Naive B cell (primary cell): ENCODE data around the gene CHRDL2. TPM values are rescaled to one million over a fixed set of nuclear protein-coding genes. Genes with fewer than 3 reads are reported as not detected.

ENCODE experiments used
- ATAC-seq, 2 donors: fragments of 150-1000 bp; cut with Tn5 transposase; 2 replicates each; pipeline ENCODE4 v1.10.0; 2021; ENCODE audit warnings: low read depth in 2 of 2, mild to moderate bottlenecking in 2 of 2, moderate library complexity in 2 of 2
- DNase-seq: peaks from one replicate; pipeline ENCODE4 v3.0.0; 2022
- H3K27ac Mint-ChIP-seq, 6 donors: one replicate each; pipeline ENCODE4 v1.8.0; 2020 to 2022; ENCODE audit warnings: mild to moderate bottlenecking in 6 of 6, mixed read lengths in 6 of 6, moderate library complexity in 5 of 6, inconsistent platforms in 2 of 6
- H3K27me3 Mint-ChIP-seq, 3 donors: one replicate each; pipeline ENCODE4 v1.8.0; 2021 to 2022; ENCODE audit warnings: mixed read lengths in 3 of 3, mild to moderate bottlenecking in 1 of 3
- H3K36me3 Mint-ChIP-seq, 2 donors: one replicate each; pipeline ENCODE4 v1.8.0; 2020 to 2022; ENCODE audit warnings: mixed read lengths in 2 of 2, inconsistent platforms in 1 of 2, mild to moderate bottlenecking in 1 of 2
- H3K4me1 Mint-ChIP-seq, 3 donors: one replicate each; pipeline ENCODE4 v1.8.0; 2020 to 2022; ENCODE audit warnings: mixed read lengths in 3 of 3, inconsistent platforms in 1 of 3, mild to moderate bottlenecking in 1 of 3, moderate library complexity in 1 of 3
- H3K4me3 Mint-ChIP-seq, 8 donors: one replicate each; pipeline ENCODE4 v1.8.0; 2020 to 2022; ENCODE audit warnings: mild to moderate bottlenecking in 8 of 8, mixed read lengths in 8 of 8, moderate library complexity in 8 of 8, inconsistent platforms in 2 of 8
- H3K9me3 Mint-ChIP-seq, 7 donors: one replicate each; pipeline ENCODE4 v1.8.0; 2020 to 2022; ENCODE audit warnings: mixed read lengths in 7 of 7, mild to moderate bottlenecking in 5 of 7, inconsistent platforms in 2 of 7, moderate library complexity in 1 of 7
- polyA plus RNA-seq, 6 donors: library from polyadenylated mRNA; unstranded; fragments of 300-500 nt; fragmentation: Illumina TruSeq; gene quantifications; one replicate each; pipeline ENCODE4 v1.2.3, GENCODE V29; 2021; ENCODE audit warnings: low read depth in 6 of 6

The CHRDL2 gene
- polyA plus RNA-seq, 6 donors from 2014 or later, result not detected

GRCh38 chr11:74697722-74698121 lies 33.5 kb downstream of the CHRDL2 start:
- DNase-seq (no peak), ATAC-seq (no peak)
- peaks cover 5 to 23% (median 8%) of the 10 kb centered on the region in 3 donors for H3K4me1 Mint-ChIP-seq
- H3K27me3 Mint-ChIP-seq, result peaks cover 19 to 37% (median 33%) of the 10 kb centered on the region in 3 donors
- no peak overlapping the region for H3K4me3 Mint-ChIP-seq
- H3K27ac Mint-ChIP-seq, result peak overlapping the region in 2 of 6 donors; percentile 32 to 63
- no peaks in the 10 kb centered on the region for H3K9me3 Mint-ChIP-seq
- no peaks in the 10 kb centered on the region for H3K36me3 Mint-ChIP-seq

GRCh38 chr11:74696939-74697675 lies 34.1 kb downstream of the CHRDL2 start:
- Mint-ChIP-seq H3K4me1 (peaks cover 5 to 17% (median 8%) of the 10 kb centered on the region in 3 donors), H3K36me3 (no peaks in the 10 kb centered on the region), H3K9me3 (no peaks in the 10 kb centered on the region), H3K27me3 (peaks cover 20 to 37% (median 33%) of the 10 kb centered on the region in 3 donors), H3K4me3 (peak overlapping the region in 4 of 8 donors; percentile 0 to 74 (median 41)), H3K27ac (peak overlapping the region in 1 of 6 donors; percentile 63)
- ATAC-seq (peak in 1 of 2 donors; percentile 35), DNase-seq (no peak)

- peaks cover 5 to 16% (median 8%) of the 10 kb centered on the region in 3 donors for H3K4me1 Mint-ChIP-seq
- no peaks in the 10 kb centered on the region for H3K9me3 Mint-ChIP-seq
- no peak overlapping the region for H3K4me3 Mint-ChIP-seq
- DNase-seq (no peak), ATAC-seq (no peak)
- peaks cover 20 to 37% (median 33%) of the 10 kb centered on the region in 3 donors for H3K27me3 Mint-ChIP-seq
- H3K36me3 Mint-ChIP-seq, result no peaks in the 10 kb centered on the region
- no peak overlapping the region for H3K27ac Mint-ChIP-seq
Observed at GRCh38 chr11:74696500-74696899, 34.7 kb downstream of the CHRDL2 start.

GRCh38 chr11:74695705-74696280 lies 35.4 kb downstream of the CHRDL2 start:
- H3K9me3 Mint-ChIP-seq, result no peaks in the 10 kb centered on the region
- H3K36me3 Mint-ChIP-seq, result no peaks in the 10 kb centered on the region
- H3K4me1 Mint-ChIP-seq, result peaks cover 5 to 16% (median 8%) of the 10 kb centered on the region in 3 donors
- no peak overlapping the region for H3K27ac Mint-ChIP-seq
- DNase-seq (no peak), ATAC-seq (no peak)
- peaks cover 20 to 37% (median 33%) of the 10 kb centered on the region in 3 donors for H3K27me3 Mint-ChIP-seq
- H3K4me3 Mint-ChIP-seq, result no peak overlapping the region

GRCh38 chr11:74694136-74694930 lies 36.9 kb downstream of the CHRDL2 start:
- H3K27ac Mint-ChIP-seq, result no peak overlapping the region
- H3K36me3 Mint-ChIP-seq, result no peaks in the 10 kb centered on the region
- ATAC-seq (no peak), DNase-seq (no peak)
- peaks cover 5 to 16% (median 8%) of the 10 kb centered on the region in 3 donors for H3K4me1 Mint-ChIP-seq
- peaks cover 20 to 37% (median 33%) of the 10 kb centered on the region in 3 donors for H3K27me3 Mint-ChIP-seq
- H3K9me3 Mint-ChIP-seq, result peaks cover 0 to under 1% (median 0%) of the 10 kb centered on the region in 7 donors
- no peak overlapping the region for H3K4me3 Mint-ChIP-seq

- no peak overlapping the region for H3K4me3 Mint-ChIP-seq
- H3K4me1 Mint-ChIP-seq, result peaks cover 5 to 16% (median 8%) of the 10 kb centered on the region in 3 donors
- DNase-seq (no peak), ATAC-seq (no peak)
- no peaks in the 10 kb centered on the region for H3K36me3 Mint-ChIP-seq
- no peak overlapping the region for H3K27ac Mint-ChIP-seq
- peaks cover 0 to 1% (median 0%) of the 10 kb centered on the region in 7 donors for H3K9me3 Mint-ChIP-seq
- H3K27me3 Mint-ChIP-seq, result peaks cover 20 to 36% (median 33%) of the 10 kb centered on the region in 3 donors
Observed at GRCh38 chr11:74693531-74693930, 37.7 kb downstream of the CHRDL2 start.

- no peaks in the 10 kb centered on the region for H3K36me3 Mint-ChIP-seq
- no peak overlapping the region for H3K27ac Mint-ChIP-seq
- DNase-seq (no peak), ATAC-seq (no peak)
- H3K27me3 Mint-ChIP-seq, result peaks cover 15 to 25% (median 20%) of the 10 kb centered on the region in 3 donors
- peaks cover 0 to 7% (median 0%) of the 10 kb centered on the region in 3 donors for H3K4me1 Mint-ChIP-seq
- H3K4me3 Mint-ChIP-seq, result no peak overlapping the region
- H3K9me3 Mint-ChIP-seq, result peaks cover 0 to 3% (median 0%) of the 10 kb centered on the region in 7 donors
Observed at GRCh38 chr11:74691755-74692154, 39.5 kb downstream of the CHRDL2 start.

- no peak for ATAC-seq
- Mint-ChIP-seq H3K9me3 (peaks cover 0 to 7% (median 0%) of the 10 kb centered on the region in 7 donors), H3K4me3 (no peak overlapping the region), H3K27ac (no peak overlapping the region), H3K36me3 (no peaks in the 10 kb centered on the region), H3K27me3 (peaks cover 23 to 28% (median 23%) of the 10 kb centered on the region in 3 donors), H3K4me1 (peaks cover 0 to 3% (median 0%) of the 10 kb centered on the region in 3 donors)
- DNase-seq, result no peak
Observed at GRCh38 chr11:74689666-74690065, 41.6 kb downstream of the CHRDL2 start.

- no peaks in the 10 kb centered on the region for H3K36me3 Mint-ChIP-seq
- H3K4me3 Mint-ChIP-seq, result no peak overlapping the region
- peaks cover 25 to 30% (median 28%) of the 10 kb centered on the region in 3 donors for H3K27me3 Mint-ChIP-seq
- no peak for DNase-seq
- H3K27ac Mint-ChIP-seq, result peak overlapping the region in 1 of 6 donors; percentile 43
- peaks cover 0 to 7% (median 2%) of the 10 kb centered on the region in 7 donors for H3K9me3 Mint-ChIP-seq
- H3K4me1 Mint-ChIP-seq, result peaks cover 0 to 3% (median 3%) of the 10 kb centered on the region in 3 donors
- no peak for ATAC-seq
Observed at GRCh38 chr11:74687237-74688023, 43.8 kb downstream of the CHRDL2 start.

- no peak overlapping the region for H3K27ac Mint-ChIP-seq
- H3K9me3 Mint-ChIP-seq, result peaks cover 0 to 7% (median 2%) of the 10 kb centered on the region in 7 donors
- DNase-seq, result no peak
- peaks cover 28 to 36% (median 31%) of the 10 kb centered on the region in 3 donors for H3K27me3 Mint-ChIP-seq
- H3K4me3 Mint-ChIP-seq, result no peak overlapping the region
- peaks cover 0 to 3% (median 3%) of the 10 kb centered on the region in 3 donors for H3K4me1 Mint-ChIP-seq
- H3K36me3 Mint-ChIP-seq, result no peaks in the 10 kb centered on the region
- ATAC-seq, result no peak
Observed at GRCh38 chr11:74686792-74687191, 44.4 kb downstream of the CHRDL2 start.

GRCh38 chr11:74685905-74686304 lies 45.3 kb downstream of the CHRDL2 start:
- no peaks in the 10 kb centered on the region for H3K36me3 Mint-ChIP-seq
- peaks cover 33 to 41% (median 40%) of the 10 kb centered on the region in 3 donors for H3K27me3 Mint-ChIP-seq
- ATAC-seq, result no peak
- peaks cover 0 to 7% (median 2%) of the 10 kb centered on the region in 7 donors for H3K9me3 Mint-ChIP-seq
- no peak for DNase-seq
- H3K27ac Mint-ChIP-seq, result no peak overlapping the region
- peaks cover 0 to 3% (median 3%) of the 10 kb centered on the region in 3 donors for H3K4me1 Mint-ChIP-seq
- no peak overlapping the region for H3K4me3 Mint-ChIP-seq

GRCh38 chr11:74685338-74685737 lies 45.9 kb downstream of the CHRDL2 start:
- H3K27ac Mint-ChIP-seq, result peak overlapping the region in 1 of 6 donors; percentile 49

More at GRCh38 chr11:74685338-74685737, 45.9 kb downstream of the CHRDL2 start:
- Mint-ChIP-seq H3K9me3 (peaks cover 0 to 7% (median 2%) of the 10 kb centered on the region in 7 donors), H3K27me3 (peaks cover 33 to 46% (median 41%) of the 10 kb centered on the region in 3 donors), H3K4me1 (peaks cover 0 to 3% (median 3%) of the 10 kb centered on the region in 3 donors), H3K36me3 (no peaks in the 10 kb centered on the region), H3K4me3 (no peak overlapping the region)
- ATAC-seq (no peak), DNase-seq (no peak)
